ENCODE data around the gene GLCE.
"Not testable (repeated sequence)": the region's sequence is repeated elsewhere in the genome, so short reads cannot be mapped to it uniquely, and the experiment has no call there.

The GLCE gene

GRCh38 chr15:69167218-69167846 is 6.9 kb downstream of the GLCE start:
- H3K9ac ChIP-seq (ENCODE audit: low read length), result no peak overlapping the region
- H3K4me3 ChIP-seq (ENCODE audit: insufficient read depth, low read length, poor library complexity, severe bottlenecking), result no peak overlapping the region
- H3K27me3 ChIP-seq (ENCODE audit: low read length), result no peaks in the 10 kb centered on the region
- H2AFZ ChIP-seq (ENCODE audit: low read depth, low read length, severe bottlenecking), result no peak overlapping the region
- TF ChIP-seq CTCF (IDR thresholded peaks at IDR 0.05; ENCODE audit: insufficient read depth, low read length, poor library complexity, severe bottlenecking), result no peak
- TF ChIP-seq EZH2phosphoT487 (conservative IDR thresholded peaks at IDR 0.05; ENCODE audit: low read length), result no peak
- no peak overlapping the region for H3K4me2 ChIP-seq (ENCODE audit: low read depth, low read length, poor library complexity, severe bottlenecking)
- no peaks in the 10 kb centered on the region for H3K36me3 ChIP-seq (ENCODE audit: low read length)
- peaks cover 18% of the 10 kb centered on the region for H4K20me1 ChIP-seq (ENCODE audit: low read depth, low read length)
- H3K79me2 ChIP-seq (ENCODE audit: insufficient read depth, low read length), result peaks cover 7% of the 10 kb centered on the region; the same call in 1 of the 2 replicates
- H3K27ac ChIP-seq (ENCODE audit: low read depth, low read length), result no peak overlapping the region
- H3F3A ChIP-seq (ENCODE audit: insufficient read depth), result no peaks in the 10 kb centered on the region
- no peaks in the 10 kb centered on the region for H3K9me3 ChIP-seq (ENCODE audit: insufficient read depth, low read length)
- no peaks in the 10 kb centered on the region for H3K9me2 ChIP-seq (replicated peaks; ENCODE audit: insufficient read depth, low read length)

- not testable (repeated sequence) for H3K9me2 ChIP-seq (replicated peaks; ENCODE audit: insufficient read depth, low read length); H3K27me3 ChIP-seq (ENCODE audit: low read length); H3K4me3 ChIP-seq (ENCODE audit: insufficient read depth, low read length, poor library complexity, severe bottlenecking); H3K9me3 ChIP-seq (ENCODE audit: insufficient read depth, low read length); H3K9ac ChIP-seq (ENCODE audit: low read length); H3K4me2 ChIP-seq (ENCODE audit: low read depth, low read length, poor library complexity, severe bottlenecking); H3K36me3 ChIP-seq (ENCODE audit: low read length); H3K27ac ChIP-seq (ENCODE audit: low read depth, low read length); H3F3A ChIP-seq (ENCODE audit: insufficient read depth); H2AFZ ChIP-seq (ENCODE audit: low read depth, low read length, severe bottlenecking); H3K79me2 ChIP-seq (ENCODE audit: insufficient read depth, low read length)
- H4K20me1 ChIP-seq (ENCODE audit: low read depth, low read length), result peaks cover 15% of the 10 kb centered on the region
Observed at GRCh38 chr15:69168361-69168760, 7.9 kb downstream of the GLCE start.

GRCh38 chr15:69169540-69169939 is 9.1 kb downstream of the GLCE start:
- not testable (repeated sequence) for H3K27me3 ChIP-seq (ENCODE audit: low read length); H3K9me3 ChIP-seq (ENCODE audit: insufficient read depth, low read length); H4K20me1 ChIP-seq (ENCODE audit: low read depth, low read length); H3K4me3 ChIP-seq (ENCODE audit: insufficient read depth, low read length, poor library complexity, severe bottlenecking); H3K36me3 ChIP-seq (ENCODE audit: low read length); H3K9me2 ChIP-seq (replicated peaks; ENCODE audit: insufficient read depth, low read length); H2AFZ ChIP-seq (ENCODE audit: low read depth, low read length, severe bottlenecking); H3K9ac ChIP-seq (ENCODE audit: low read length); H3K4me2 ChIP-seq (ENCODE audit: low read depth, low read length, poor library complexity, severe bottlenecking); H3F3A ChIP-seq (ENCODE audit: insufficient read depth); H3K27ac ChIP-seq (ENCODE audit: low read depth, low read length); H3K79me2 ChIP-seq (ENCODE audit: insufficient read depth, low read length)

GRCh38 chr15:69170597-69170996 is 10.2 kb downstream of the GLCE start:
- Histone ChIP-seq H3K79me2 (ENCODE audit: insufficient read depth, low read length) (peaks cover 6% of the 10 kb centered on the region; the same call in 1 of the 2 replicates), H3K9ac (ENCODE audit: low read length) (no peak overlapping the region), H2AFZ (ENCODE audit: low read depth, low read length, severe bottlenecking) (no peak overlapping the region), H4K20me1 (ENCODE audit: low read depth, low read length) (peaks cover 9% of the 10 kb centered on the region), H3K4me2 (ENCODE audit: low read depth, low read length, poor library complexity, severe bottlenecking) (no peak overlapping the region), H3K4me3 (ENCODE audit: insufficient read depth, low read length, poor library complexity, severe bottlenecking) (no peak overlapping the region), H3K36me3 (ENCODE audit: low read length) (no peaks in the 10 kb centered on the region), H3F3A (ENCODE audit: insufficient read depth) (no peaks in the 10 kb centered on the region), H3K9me2 (replicated peaks; ENCODE audit: insufficient read depth, low read length) (no peaks in the 10 kb centered on the region), H3K9me3 (ENCODE audit: insufficient read depth, low read length) (no peaks in the 10 kb centered on the region), H3K27ac (ENCODE audit: low read depth, low read length) (no peak overlapping the region), H3K27me3 (ENCODE audit: low read length) (no peaks in the 10 kb centered on the region)
- TF ChIP-seq CTCF (IDR thresholded peaks at IDR 0.05; ENCODE audit: insufficient read depth, low read length, poor library complexity, severe bottlenecking) (no peak), EZH2phosphoT487 (conservative IDR thresholded peaks at IDR 0.05; ENCODE audit: low read length) (no peak)

All from SU-DHL-6 (cell line).